ENCODE measurements around the gene RNF213.
"Not testable (repeated sequence)": the region's sequence is repeated elsewhere in the genome, so short reads cannot be mapped to it uniquely, and the experiment has no call there.

RNF213 gene

DNA sequence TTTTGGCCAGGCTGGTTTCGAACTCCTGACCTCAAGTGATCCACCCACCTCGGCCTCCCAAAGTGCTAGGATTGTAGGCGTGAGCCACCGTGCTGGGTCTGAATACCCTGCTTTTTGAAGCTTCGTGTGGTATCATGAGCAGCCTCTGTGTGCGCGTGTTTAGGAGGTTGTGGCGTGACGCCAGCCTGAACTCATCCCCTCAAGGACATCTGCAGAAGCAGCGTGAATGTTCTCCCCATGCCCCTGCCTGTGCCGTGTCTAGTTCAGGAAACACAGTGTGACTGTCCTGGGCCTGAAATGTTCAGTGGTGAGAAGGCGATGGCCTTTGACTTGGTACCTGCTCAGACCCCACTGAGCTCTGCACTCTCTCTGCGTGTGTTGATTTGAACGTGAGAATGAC lies 35.6 kb downstream of the RNF213 start:
- H3K4me3 ChIP-seq (ENCODE audit: control insufficient read depth, low read depth, low read length): no peak overlapping the region
- TF ChIP-seq, protein P1, sequence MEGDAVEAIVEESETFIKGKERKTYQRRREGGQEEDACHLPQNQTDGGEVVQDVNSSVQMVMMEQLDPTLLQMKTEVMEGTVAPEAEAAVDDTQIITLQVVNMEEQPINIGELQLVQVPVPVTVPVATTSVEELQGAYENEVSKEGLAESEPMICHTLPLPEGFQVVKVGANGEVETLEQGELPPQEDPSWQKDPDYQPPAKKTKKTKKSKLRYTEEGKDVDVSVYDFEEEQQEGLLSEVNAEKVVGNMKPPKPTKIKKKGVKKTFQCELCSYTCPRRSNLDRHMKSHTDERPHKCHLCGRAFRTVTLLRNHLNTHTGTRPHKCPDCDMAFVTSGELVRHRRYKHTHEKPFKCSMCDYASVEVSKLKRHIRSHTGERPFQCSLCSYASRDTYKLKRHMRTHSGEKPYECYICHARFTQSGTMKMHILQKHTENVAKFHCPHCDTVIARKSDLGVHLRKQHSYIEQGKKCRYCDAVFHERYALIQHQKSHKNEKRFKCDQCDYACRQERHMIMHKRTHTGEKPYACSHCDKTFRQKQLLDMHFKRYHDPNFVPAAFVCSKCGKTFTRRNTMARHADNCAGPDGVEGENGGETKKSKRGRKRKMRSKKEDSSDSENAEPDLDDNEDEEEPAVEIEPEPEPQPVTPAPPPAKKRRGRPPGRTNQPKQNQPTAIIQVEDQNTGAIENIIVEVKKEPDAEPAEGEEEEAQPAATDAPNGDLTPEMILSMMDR (conservative IDR thresholded peaks at IDR 0.05; ENCODE audit: control insufficient read depth, insufficient read depth, low read depth, low read length): no peak
- no peak for DNase-seq (ENCODE audit: low read depth)

DNA sequence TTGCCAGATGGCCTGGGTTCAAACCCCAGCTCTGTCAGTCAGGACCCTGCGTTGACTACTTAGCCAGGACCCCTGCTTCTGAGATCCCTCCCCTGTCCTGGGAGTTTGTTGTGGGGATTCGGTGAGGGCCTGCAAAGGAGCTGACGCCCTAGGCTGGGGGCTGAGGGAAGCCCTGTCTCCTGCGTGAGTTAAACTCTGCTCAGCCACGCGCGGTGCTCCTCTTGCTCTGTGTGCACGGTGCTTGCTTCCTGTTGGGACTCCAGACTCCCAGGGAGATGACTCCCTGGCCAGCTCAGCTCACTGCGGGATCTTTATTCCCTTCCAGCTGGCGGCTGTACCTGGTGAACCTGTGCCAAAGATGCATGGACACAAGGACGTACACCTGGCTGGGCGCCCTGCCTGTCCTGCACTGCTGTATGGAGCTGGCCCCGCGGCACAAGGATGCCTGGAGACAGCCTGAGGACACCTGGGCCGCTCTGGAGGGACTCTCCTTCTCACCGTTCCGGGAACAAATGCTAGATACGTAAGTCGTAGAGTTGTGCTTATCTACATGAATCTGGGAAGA lies 37.4 kb downstream of the RNF213 start:
- TF ChIP-seq, protein P1 (conservative IDR thresholded peaks at IDR 0.05; ENCODE audit: control insufficient read depth, insufficient read depth, low read depth, low read length): no peak
- no peak overlapping the region for H3K4me3 ChIP-seq (ENCODE audit: control insufficient read depth, low read depth, low read length)
- DNase-seq (ENCODE audit: low read depth): no peak

DNA sequence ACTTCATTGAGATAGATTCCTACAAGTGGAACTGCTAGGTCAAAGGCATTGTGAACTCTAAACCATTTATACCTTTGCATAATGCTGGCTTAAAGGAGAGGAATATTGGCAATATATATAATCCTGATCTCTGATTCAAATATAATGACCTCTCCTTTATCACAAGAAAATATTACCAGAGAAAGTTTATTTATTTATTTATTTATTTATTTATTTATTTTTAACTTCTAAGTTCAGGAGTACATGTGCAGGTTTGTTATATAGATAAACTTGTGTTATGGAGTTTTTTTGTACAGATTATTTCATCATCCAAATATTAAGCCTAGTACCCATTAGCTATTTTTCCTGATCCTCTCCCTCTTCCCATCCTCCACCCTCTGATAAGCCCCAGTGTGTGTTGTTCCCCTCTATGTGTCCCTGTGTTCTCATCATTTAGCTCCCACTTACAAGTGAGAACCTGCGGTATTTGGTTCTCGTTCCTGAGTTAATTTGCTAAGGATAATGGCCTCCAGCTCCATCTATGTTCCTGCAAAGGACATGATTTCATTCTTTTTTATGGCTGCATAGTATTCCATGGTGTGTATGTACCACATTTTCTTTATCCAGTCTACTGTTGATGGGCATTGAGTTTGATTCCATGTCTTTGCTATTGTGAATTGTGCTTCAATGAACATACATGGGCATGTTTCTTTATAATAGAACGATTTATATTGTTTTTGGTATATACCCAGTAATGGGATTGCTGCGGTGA lies 38.9 kb downstream of the RNF213 start:
- H3K4me3 ChIP-seq (ENCODE audit: control insufficient read depth, low read depth, low read length); DNase-seq (ENCODE audit: low read depth): not testable (repeated sequence)

DNA sequence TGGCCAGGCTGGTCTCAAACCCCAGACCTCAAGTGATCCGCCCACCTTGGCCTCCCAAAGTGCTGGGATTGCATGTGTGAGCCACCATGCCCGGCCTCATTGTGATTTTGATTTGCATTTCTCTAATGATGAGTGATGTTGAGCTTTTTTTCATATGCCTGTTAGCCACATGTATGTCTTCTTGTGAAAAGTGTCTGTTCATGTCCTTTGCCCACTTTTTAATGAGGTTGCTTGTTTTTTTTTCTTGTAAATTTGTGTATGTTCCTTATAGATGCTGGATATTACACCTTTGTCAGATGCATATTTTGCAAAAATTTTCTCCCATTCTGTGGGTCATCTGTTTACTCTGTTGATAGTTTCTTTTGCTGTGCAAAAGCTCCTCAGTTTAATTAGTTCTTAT lies 40.1 kb downstream of the RNF213 start:
- not testable (repeated sequence) for H3K4me3 ChIP-seq (ENCODE audit: control insufficient read depth, low read depth, low read length); DNase-seq (ENCODE audit: low read depth)

DNA sequence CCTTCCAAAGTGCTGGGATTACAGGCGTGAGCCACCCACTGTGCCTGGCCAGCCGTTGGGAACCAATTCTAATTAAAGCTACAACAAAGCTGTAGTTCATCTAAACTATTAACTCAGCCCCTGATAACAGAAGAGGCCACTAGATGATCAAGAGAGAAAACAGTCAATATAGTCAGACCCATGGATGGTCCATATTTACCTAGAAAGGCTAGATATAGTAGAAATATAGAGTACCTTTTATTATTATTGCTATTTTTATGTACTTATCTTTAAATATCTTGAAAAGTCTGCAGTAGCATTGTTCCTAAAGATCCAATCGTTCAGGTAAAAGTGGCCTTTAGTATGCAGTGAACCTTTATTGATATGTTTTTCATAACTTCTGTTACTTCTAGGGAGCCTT lies 43.2 kb downstream of the RNF213 start:
- DNase-seq (ENCODE audit: low read depth): no peak
- TF ChIP-seq, protein P1 (conservative IDR thresholded peaks at IDR 0.05; ENCODE audit: control insufficient read depth, insufficient read depth, low read depth, low read length): no peak
- no peak overlapping the region for H3K4me3 ChIP-seq (ENCODE audit: control insufficient read depth, low read depth, low read length)

DNA sequence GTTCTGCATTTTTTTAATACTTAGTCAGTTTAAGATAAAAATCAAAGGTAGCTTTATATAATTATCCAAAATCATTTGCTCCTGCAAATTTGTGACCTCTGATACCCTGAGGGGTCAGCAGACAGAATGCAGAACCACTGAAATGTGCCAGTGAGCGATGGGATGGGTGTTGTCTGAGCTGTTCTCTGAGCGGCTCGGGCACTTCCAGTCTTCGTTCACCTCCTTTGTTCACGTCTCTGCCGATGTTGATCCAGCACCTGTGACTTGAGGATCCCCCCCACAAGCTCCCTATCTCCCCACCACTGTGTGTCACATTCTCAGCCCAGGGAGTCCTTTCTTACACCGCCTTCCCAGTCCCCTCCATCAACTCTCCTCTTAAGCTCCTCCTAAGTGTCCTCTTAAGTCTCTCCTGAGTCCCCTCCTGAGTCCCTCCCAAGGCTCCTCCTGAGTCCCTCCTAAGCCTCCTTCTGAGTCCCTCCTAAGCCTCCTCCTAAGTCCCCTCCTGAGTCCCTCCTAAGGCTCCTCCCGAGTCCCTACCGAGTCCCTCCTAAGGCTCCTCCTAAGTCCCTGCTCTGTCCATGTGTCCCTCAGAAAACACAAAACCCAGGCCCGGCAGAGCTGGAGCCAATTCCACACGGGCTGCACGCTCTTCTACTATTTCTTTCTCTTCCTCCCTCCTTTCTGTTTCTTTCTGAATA lies 47.5 kb downstream of the RNF213 start:
- no peak overlapping the region for H3K4me3 ChIP-seq (ENCODE audit: control insufficient read depth, low read depth, low read length)
- no peak for DNase-seq (ENCODE audit: low read depth)
- TF ChIP-seq, protein P1 (conservative IDR thresholded peaks at IDR 0.05; ENCODE audit: control insufficient read depth, insufficient read depth, low read depth, low read length): no peak

DNA sequence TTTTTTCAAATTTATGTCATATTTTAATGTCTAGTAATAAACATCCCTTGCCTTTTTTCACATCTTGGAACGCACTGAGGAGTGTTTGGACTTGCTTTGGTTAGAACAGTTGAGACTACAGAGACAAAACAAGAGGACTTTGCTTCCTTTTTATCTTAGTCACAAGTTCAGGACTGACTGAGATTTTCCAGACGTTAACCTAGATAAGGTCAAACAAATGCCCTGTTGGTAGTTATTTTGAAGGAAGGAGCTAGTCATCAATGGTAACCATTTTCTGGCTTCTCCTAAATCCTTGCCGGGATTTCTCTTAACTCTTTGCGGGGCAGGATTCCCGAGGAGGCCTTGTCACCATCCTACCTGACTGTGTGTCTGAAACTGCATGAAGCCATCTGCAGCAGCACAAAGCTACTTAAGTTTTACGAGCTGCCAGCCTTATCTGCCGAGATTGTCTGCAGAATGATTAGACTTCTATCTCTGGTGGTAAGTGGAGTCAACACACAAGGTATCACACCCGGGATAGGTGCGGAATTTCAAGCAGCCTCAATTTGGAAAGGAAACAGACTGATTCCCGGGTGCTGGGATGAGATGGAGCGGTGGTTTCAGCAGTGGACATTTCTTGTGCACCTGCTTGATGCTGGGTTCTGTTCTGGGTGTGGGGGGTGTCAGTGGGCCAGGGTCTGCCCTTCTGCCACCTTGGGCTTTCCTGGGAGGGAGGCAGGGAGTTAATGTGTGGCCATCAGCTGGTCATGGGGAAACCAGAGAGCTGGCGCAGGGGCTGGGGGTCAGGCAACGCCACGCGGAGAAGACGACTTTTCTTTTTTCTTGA lies 48.3 kb downstream of the RNF213 start:
- no peak for DNase-seq (ENCODE audit: low read depth)
- TF ChIP-seq, protein P1 (conservative IDR thresholded peaks at IDR 0.05; ENCODE audit: control insufficient read depth, insufficient read depth, low read depth, low read length): no peak
- H3K4me3 ChIP-seq (ENCODE audit: control insufficient read depth, low read depth, low read length): no peak overlapping the region
